Measurements from ENCODE around the gene CLASP1. TPM values are rescaled to one million over a fixed set of nuclear protein-coding genes. Genes with fewer than 3 reads are reported as not detected.
"Not testable (repeated sequence)": the region's sequence is repeated elsewhere in the genome, so short reads cannot be mapped to it uniquely, and the experiment has no call there.

CLASP1 gene
- total RNA-seq, 2 donors from 2014 or later: 87.0 to 88.3 TPM

- DNase-seq: no peak
- WGBS, 2 experiments (ENCODE audit: insufficient coverage in 1 of 2, insufficient read length in 1 of 2): 92 to 100% methylated on average over 2 of the region's 2 CpGs
- Histone ChIP-seq H3K27me3 (ENCODE audit: control insufficient read depth, insufficient read depth, low read length, poor library complexity, severe bottlenecking) (no peaks in the 10 kb centered on the region), H3K9ac (ENCODE audit: extremely low read depth, low read length, poor library complexity, severe bottlenecking) (no peak overlapping the region), H3K27ac (ENCODE audit: low read depth, low read length) (no peak overlapping the region), H3K36me3 (ENCODE audit: control insufficient read depth, insufficient read depth, low read length) (no peaks in the 10 kb centered on the region), H3K4me1 (ENCODE audit: control insufficient read depth, insufficient read depth, low read length) (no peaks in the 10 kb centered on the region), H3K4me3 (ENCODE audit: low read length) (no peak overlapping the region), H3K9me3 (ENCODE audit: control insufficient read depth, low read length) (no peaks in the 10 kb centered on the region)
- Mint-ChIP-seq H3K36me3 (ENCODE audit: low read depth) (no peaks in the 10 kb centered on the region), H3K9me3 (no peaks in the 10 kb centered on the region), H3K27me3 (ENCODE audit: insufficient read depth) (no peaks in the 10 kb centered on the region), H3K4me3 (no peak overlapping the region), H3K27ac (no peak overlapping the region), H3K4me1 (no peaks in the 10 kb centered on the region)
- no peak for TF ChIP-seq CTCF (conservative IDR thresholded peaks at IDR 0.05)
These were observed 342.2 kb downstream of the CLASP1 start for GRCh38 chr2:121307048-121307447.

- no peak overlapping the region for H3K27ac ChIP-seq (ENCODE audit: low read depth, low read length)
- no peaks in the 10 kb centered on the region for H3K27me3 ChIP-seq (ENCODE audit: control insufficient read depth, insufficient read depth, low read length, poor library complexity, severe bottlenecking)
- H3K4me3 ChIP-seq (ENCODE audit: low read length): no peak overlapping the region
- no peaks in the 10 kb centered on the region for H3K36me3 ChIP-seq (ENCODE audit: control insufficient read depth, insufficient read depth, low read length)
- no peak overlapping the region for H3K27ac Mint-ChIP-seq
- H3K27me3 Mint-ChIP-seq (ENCODE audit: insufficient read depth): peaks cover 2% of the 10 kb centered on the region
- DNase-seq: no peak
- H3K9me3 Mint-ChIP-seq: no peaks in the 10 kb centered on the region
- H3K4me1 ChIP-seq (ENCODE audit: control insufficient read depth, insufficient read depth, low read length): no peaks in the 10 kb centered on the region
- no peak overlapping the region for H3K9ac ChIP-seq (ENCODE audit: extremely low read depth, low read length, poor library complexity, severe bottlenecking)
- H3K36me3 Mint-ChIP-seq (ENCODE audit: low read depth): no peaks in the 10 kb centered on the region
- no peak overlapping the region for H3K4me3 Mint-ChIP-seq
- WGBS, 2 experiments (ENCODE audit: insufficient coverage in 1 of 2, insufficient read length in 1 of 2): 97 to 100% methylated on average over 2 of the region's 2 CpGs
- H3K4me1 Mint-ChIP-seq: no peaks in the 10 kb centered on the region
- TF ChIP-seq CTCF (conservative IDR thresholded peaks at IDR 0.05): no peak
- H3K9me3 ChIP-seq (ENCODE audit: control insufficient read depth, low read length): no peaks in the 10 kb centered on the region
These were observed 344.3 kb downstream of the CLASP1 start for GRCh38 chr2:121304941-121305340.

GRCh38 chr2:121303531-121304263 lies 345.6 kb downstream of the CLASP1 start:
- Mint-ChIP-seq H3K4me1 (no peaks in the 10 kb centered on the region), H3K27ac (no peak overlapping the region), H3K9me3 (no peaks in the 10 kb centered on the region), H3K36me3 (ENCODE audit: low read depth) (no peaks in the 10 kb centered on the region), H3K27me3 (ENCODE audit: insufficient read depth) (peaks cover 2% of the 10 kb centered on the region), H3K4me3 (no peak overlapping the region)
- TF ChIP-seq CTCF (conservative IDR thresholded peaks at IDR 0.05): no peak
- 88% methylated on average over 2 of the region's 2 CpGs; no CpG with 5 or more reads in 1 of the 2 experiments for WGBS, 2 experiments (ENCODE audit: insufficient coverage in 1 of 2, insufficient read length in 1 of 2)
- H3K9me3 ChIP-seq (ENCODE audit: control insufficient read depth, low read length): no peaks in the 10 kb centered on the region
- no peak overlapping the region for H3K4me3 ChIP-seq (ENCODE audit: low read length)
- no peaks in the 10 kb centered on the region for H3K4me1 ChIP-seq (ENCODE audit: control insufficient read depth, insufficient read depth, low read length)
- H3K9ac ChIP-seq (ENCODE audit: extremely low read depth, low read length, poor library complexity, severe bottlenecking): no peak overlapping the region
- no peak overlapping the region for H3K27ac ChIP-seq (ENCODE audit: low read depth, low read length)
- DNase-seq: no peak
- H3K36me3 ChIP-seq (ENCODE audit: control insufficient read depth, insufficient read depth, low read length): no peaks in the 10 kb centered on the region
- H3K27me3 ChIP-seq (ENCODE audit: control insufficient read depth, insufficient read depth, low read length, poor library complexity, severe bottlenecking): no peaks in the 10 kb centered on the region

- H3K4me1 ChIP-seq (ENCODE audit: control insufficient read depth, insufficient read depth, low read length); H3K4me3 ChIP-seq (ENCODE audit: low read length); H3K36me3 Mint-ChIP-seq (ENCODE audit: low read depth); H3K27ac Mint-ChIP-seq; H3K4me3 Mint-ChIP-seq; H3K27ac ChIP-seq (ENCODE audit: low read depth, low read length); H3K36me3 ChIP-seq (ENCODE audit: control insufficient read depth, insufficient read depth, low read length); H3K9me3 ChIP-seq (ENCODE audit: control insufficient read depth, low read length); H3K27me3 Mint-ChIP-seq (ENCODE audit: insufficient read depth); H3K4me1 Mint-ChIP-seq; H3K9me3 Mint-ChIP-seq; DNase-seq; H3K27me3 ChIP-seq (ENCODE audit: control insufficient read depth, insufficient read depth, low read length, poor library complexity, severe bottlenecking); H3K9ac ChIP-seq (ENCODE audit: extremely low read depth, low read length, poor library complexity, severe bottlenecking): not testable (repeated sequence)
These were observed 348.1 kb downstream of the CLASP1 start for GRCh38 chr2:121301190-121301589.
